Left ventricle myocardium inferior (tissue), 1 donor: Measurements from ENCODE around the gene NUP210L. TPM values are rescaled to one million over a fixed set of nuclear protein-coding genes. Genes with fewer than 3 reads are reported as not detected.
A peak's percentile ranks its signal among the peaks of the same experiment; 100 is the strongest.

Experiments
- DNase-seq: peaks from one replicate; pipeline ENCODE4 v3.0.0-alpha.2; 2020
- H3K27ac ChIP-seq: fragments of 200-600 bp; replicated peaks from 2 replicates; pipeline ENCODE4 v1.8.0; 2021
- H3K27me3 ChIP-seq: fragments of 200-600 bp; 2 replicates; pipeline ENCODE4 v1.8.0; 2021; ENCODE audit warnings: low read depth
- H3K36me3 ChIP-seq: fragments of 200-600 bp; 2 replicates; pipeline ENCODE4 v1.8.0; 2021
- H3K4me1 ChIP-seq: fragments of 200-600 bp; 2 replicates; pipeline ENCODE4 v1.8.0; 2021
- H3K4me3 ChIP-seq: fragments of 200-600 bp; 2 replicates; pipeline ENCODE4 v1.8.0; 2021; ENCODE audit warnings: mild to moderate bottlenecking, moderate library complexity
- H3K9me3 ChIP-seq: fragments of 200-600 bp; replicated peaks from 2 replicates; pipeline ENCODE4 v1.8.0; 2021
- intact Hi-C: fragments of 100-400 bp; cut with micrococcal nuclease; formaldehyde crosslinking; loops from one replicate; pipeline ENCODE4 v1.11.0; 2022
- microRNA-seq: library from miRNA; unstranded; fragments of <30 nt; microRNA quantifications from one replicate; pipeline ENCODE4 v1.2.0, GENCODE V29; 2020
- total RNA-seq: library from RNA; stranded (reverse); fragmentation: NEBNext Ultra II Directional; extraction: Animal tissue kit (Norgen Biotek cat#: 25700); gene quantifications from one replicate; pipeline ENCODE4 v1.2.1, GENCODE V29; 2021
- TF ChIP-seq, protein P1 (sequence below): fragments of 200-600 bp; IDR thresholded peaks from 2 replicates; pipeline ENCODE4 v1.8.0; 2021; ENCODE audit warnings: antibody characterized with exemption, mild to moderate bottlenecking, borderline replicate concordance
- donor health status: DM: no; HTN: yes; CAD: no; lungs with severe emphysema.

The NUP210L gene
- total RNA-seq, 1 donor from 2014 or later: 0.30 TPM

DNA sequence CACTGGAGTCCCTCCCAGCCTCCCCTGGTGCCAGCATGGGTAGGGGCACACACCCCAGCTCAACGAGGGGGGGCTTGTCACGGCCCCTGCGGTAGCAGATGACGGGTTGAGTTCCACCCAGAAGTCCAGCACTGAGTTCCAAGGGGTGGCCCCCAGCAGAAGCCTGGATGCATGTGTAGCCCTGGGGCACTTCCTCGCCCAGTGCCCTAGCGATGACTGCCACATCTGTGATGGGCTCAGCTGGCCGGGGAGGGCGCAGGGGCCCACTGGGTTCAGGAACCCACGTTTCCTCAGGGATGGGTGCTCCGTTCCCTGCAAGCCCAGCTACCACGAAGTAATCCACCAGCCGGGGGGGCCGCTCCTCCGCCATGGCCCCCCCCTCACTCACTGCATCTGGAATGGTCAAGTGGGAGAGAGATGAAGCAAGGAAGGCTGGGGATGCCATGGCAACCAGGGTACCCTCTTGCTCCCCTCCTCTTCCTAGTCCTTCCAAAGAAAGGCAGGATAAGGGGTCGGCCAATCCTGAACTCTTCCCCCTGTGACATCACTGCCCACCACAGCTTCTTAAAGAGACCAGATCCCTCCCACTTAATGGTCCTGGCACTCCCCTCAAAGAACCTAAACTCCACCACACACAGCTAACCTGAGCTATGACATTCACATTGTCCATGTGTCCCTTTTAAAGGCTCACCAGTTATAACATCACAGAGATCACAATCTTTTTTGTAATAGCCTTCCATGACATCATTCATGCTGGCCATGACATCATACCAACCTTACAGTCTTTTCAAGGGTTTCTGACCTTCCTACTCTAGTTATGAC is 210.7 kb downstream of the NUP210L start:
- Histone ChIP-seq H3K36me3 (peaks cover 54% of the 10 kb centered on the region), H3K9me3 (no peaks in the 10 kb centered on the region), H3K27me3 (no peaks in the 10 kb centered on the region), H3K4me3 (peak overlapping the region; percentile 91), H3K27ac (peak overlapping the region; percentile 99), H3K4me1 (peaks cover 43% of the 10 kb centered on the region)
- intact Hi-C loops: no loop called here
- no peak for DNase-seq
- TF ChIP-seq, protein P1, sequence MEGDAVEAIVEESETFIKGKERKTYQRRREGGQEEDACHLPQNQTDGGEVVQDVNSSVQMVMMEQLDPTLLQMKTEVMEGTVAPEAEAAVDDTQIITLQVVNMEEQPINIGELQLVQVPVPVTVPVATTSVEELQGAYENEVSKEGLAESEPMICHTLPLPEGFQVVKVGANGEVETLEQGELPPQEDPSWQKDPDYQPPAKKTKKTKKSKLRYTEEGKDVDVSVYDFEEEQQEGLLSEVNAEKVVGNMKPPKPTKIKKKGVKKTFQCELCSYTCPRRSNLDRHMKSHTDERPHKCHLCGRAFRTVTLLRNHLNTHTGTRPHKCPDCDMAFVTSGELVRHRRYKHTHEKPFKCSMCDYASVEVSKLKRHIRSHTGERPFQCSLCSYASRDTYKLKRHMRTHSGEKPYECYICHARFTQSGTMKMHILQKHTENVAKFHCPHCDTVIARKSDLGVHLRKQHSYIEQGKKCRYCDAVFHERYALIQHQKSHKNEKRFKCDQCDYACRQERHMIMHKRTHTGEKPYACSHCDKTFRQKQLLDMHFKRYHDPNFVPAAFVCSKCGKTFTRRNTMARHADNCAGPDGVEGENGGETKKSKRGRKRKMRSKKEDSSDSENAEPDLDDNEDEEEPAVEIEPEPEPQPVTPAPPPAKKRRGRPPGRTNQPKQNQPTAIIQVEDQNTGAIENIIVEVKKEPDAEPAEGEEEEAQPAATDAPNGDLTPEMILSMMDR: no peak

DNA sequence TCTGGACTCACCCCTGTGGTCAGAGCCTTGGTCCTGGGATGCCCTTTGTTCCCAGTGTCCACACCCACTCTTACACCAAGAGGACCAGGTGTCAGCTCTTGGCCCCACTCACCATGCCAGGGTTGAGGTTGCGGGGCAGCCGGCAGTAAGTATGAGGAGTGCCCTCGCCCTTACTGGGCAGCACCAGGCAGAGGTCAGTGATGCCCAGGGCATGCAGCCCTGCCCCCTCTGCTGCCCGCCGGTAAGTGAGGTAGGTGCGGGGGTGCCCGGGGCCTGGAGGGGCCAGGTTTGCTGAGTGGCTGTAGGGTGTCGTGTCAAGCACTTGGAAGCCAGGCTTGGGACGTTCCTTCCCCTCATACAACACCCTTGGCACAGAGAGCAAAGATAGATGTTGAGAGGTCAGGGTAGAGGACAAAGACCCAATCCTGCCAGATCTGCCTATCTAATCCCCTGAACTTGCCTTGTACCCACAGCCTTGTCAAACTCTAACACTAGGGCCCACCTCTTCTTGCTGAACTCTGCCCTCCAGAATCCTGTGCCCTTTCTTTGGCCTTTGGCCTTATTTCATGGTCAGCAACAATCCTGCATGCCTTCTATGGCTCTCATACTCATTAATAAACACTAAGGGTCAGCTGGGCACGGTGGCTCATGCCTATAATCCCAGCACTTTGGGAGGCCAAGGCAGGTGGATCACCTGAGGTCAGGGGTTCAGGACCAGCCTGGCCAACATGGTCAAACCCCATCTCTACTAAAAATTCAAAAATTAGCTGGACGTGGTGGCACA is 211.9 kb downstream of the NUP210L start:
- no peak overlapping the region for H3K4me3 ChIP-seq
- TF ChIP-seq, protein P1: no peak
- H3K27me3 ChIP-seq: no peaks in the 10 kb centered on the region
- intact Hi-C loops: no loop called here
- H3K27ac ChIP-seq: peak overlapping the region; percentile 99
- peaks cover 43% of the 10 kb centered on the region for H3K4me1 ChIP-seq
- no peak for DNase-seq
- no peaks in the 10 kb centered on the region for H3K9me3 ChIP-seq
- peaks cover 53% of the 10 kb centered on the region for H3K36me3 ChIP-seq

Small RNAs within 50 kb of the gene (microRNA-seq; reads per million reads assigned to microRNA genes)
- 1.9 reads per million for gene MIR190B
- not detected for gene MIR5698
- gene MIR6737: not detected

Other genes starting within 250 kb of the NUP210L start
- 35.4 TPM for gene GATAD2B, start 232.1 kb downstream of the NUP210L start, total RNA-seq
- gene DENND4B, start 208.4 kb downstream of the NUP210L start, total RNA-seq: 44.6 TPM
- gene CRTC2, start 196.5 kb downstream of the NUP210L start, total RNA-seq: 19.7 TPM
- 39.8 TPM for gene SLC39A1, start 191.5 kb downstream of the NUP210L start, total RNA-seq
- 4.8 TPM for gene CREB3L4, start 187.2 kb downstream of the NUP210L start, total RNA-seq
- gene JTB, start 177.4 kb downstream of the NUP210L start, total RNA-seq: 75.8 TPM
- gene RAB13, start 168.7 kb downstream of the NUP210L start, total RNA-seq: 59.3 TPM
- 1,061 TPM for gene RPS27, start 164.3 kb downstream of the NUP210L start, total RNA-seq
- 161 TPM for gene TPM3, start 37.0 kb upstream of the NUP210L start, total RNA-seq
- not detected for gene CFAP141, start 51.3 kb upstream of the NUP210L start, total RNA-seq
- 101 TPM for gene UBAP2L, start 65.9 kb upstream of the NUP210L start, total RNA-seq
- 178 TPM for gene HAX1, start 117.6 kb upstream of the NUP210L start, total RNA-seq
- gene AQP10, start 166.0 kb upstream of the NUP210L start, total RNA-seq: 0.16 TPM
- gene ATP8B2, start 170.5 kb upstream of the NUP210L start, total RNA-seq: 11.8 TPM